H1 (cell line): Measurements from ENCODE around the gene SNX19.

Experiments used
- CBX5 ChIP-seq: fragments of 300-800, 300-1000 bp; sonication (generic); IDR thresholded peaks from 2 replicates; pipeline ENCODE4 v1.7.1; 2016; ENCODE audit warnings: antibody characterized with exemption, low read length, low read depth
- CREB1 ChIP-seq: IDR thresholded peaks from 2 replicates; pipeline ENCODE4 v1.6.1; 2012; ENCODE audit warnings: inconsistent platforms
- EP300 ChIP-seq, 2 experiments: IDR thresholded peaks; 1 replicate in 1 of 2; 2 replicates in 1 of 2; pipeline ENCODE4 v1.6.1; 2011 to 2012; ENCODE audit warnings: low read depth in 2 of 2, low read length in 2 of 2, mild to moderate bottlenecking in 2 of 2, borderline replicate concordance in 1 of 2, inconsistent platforms in 1 of 2, moderate library complexity in 1 of 2
- POLR2AphosphoS5 ChIP-seq: IDR thresholded peaks from 2 replicates; pipeline ENCODE4 v1.6.1; 2011; ENCODE audit warnings: low read depth, low read length
- TF ChIP-seq, protein P1 (sequence below), 3 experiments: IDR thresholded peaks; 1 replicate in 2 of 3; 2 replicates in 1 of 3; pipeline versions ENCODE4 v1.5.1 to v1.6.1; 2011; ENCODE audit warnings: low read length in 3 of 3, mild to moderate bottlenecking in 3 of 3, inconsistent platforms in 2 of 3, low read depth in 1 of 3, moderate library complexity in 1 of 3; ENCODE audit not compliant: insufficient read depth in 1 of 3; ENCODE audit errors: control extremely low read depth in 1 of 3
- TF ChIP-seq, protein P2 (sequence below): IDR thresholded peaks from 2 replicates; pipeline ENCODE4 v1.6.1; 2011; ENCODE audit warnings: low read depth, mild to moderate bottlenecking, low read length; ENCODE audit not compliant: insufficient read depth

DNA sequence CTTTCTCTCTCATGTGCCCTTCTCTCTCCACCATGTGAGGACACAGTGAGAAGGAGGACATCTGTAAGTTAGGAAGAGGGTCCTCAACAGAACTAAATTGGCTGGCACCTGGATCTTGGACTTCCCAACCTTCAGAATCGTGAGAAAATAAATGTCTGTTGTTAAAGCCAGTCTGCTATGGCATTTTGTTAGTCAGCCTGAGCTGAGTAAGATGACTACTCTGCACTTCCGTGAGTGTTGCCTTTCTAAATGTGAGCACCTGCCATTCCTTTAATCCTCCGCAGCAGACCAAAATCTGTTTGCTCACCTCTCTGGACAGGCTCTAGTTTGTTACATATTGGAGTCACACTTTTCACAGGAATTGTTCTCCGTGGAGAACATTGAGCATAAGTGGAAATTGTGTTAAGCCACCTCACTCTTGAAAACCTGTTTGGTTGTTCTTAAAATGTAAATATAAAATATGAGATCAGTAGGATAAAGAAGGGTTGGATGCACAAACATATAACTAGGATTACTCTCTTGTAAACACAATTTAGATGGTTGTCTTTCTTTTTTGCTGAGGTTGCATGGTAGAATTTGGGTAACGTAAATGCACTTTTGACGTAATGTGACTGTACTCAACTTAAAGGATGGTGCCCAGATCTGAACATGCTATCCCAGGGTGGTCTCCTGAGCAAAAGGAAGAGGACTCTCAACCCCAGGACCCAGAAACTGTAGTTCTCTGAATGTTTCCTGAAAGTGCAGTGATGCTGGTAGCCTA, 65.9 kb downstream of the SNX19 start:
- TF ChIP-seq EP300 (IDR thresholded peaks at IDR 0.05; ENCODE audit: borderline replicate concordance in 1 of 2, low read depth in 2 of 2, low read length in 2 of 2) (no peak), CREB1 (no peak), POLR2AphosphoS5 (no peak), CBX5 (no peak)
- TF ChIP-seq, protein P1, sequence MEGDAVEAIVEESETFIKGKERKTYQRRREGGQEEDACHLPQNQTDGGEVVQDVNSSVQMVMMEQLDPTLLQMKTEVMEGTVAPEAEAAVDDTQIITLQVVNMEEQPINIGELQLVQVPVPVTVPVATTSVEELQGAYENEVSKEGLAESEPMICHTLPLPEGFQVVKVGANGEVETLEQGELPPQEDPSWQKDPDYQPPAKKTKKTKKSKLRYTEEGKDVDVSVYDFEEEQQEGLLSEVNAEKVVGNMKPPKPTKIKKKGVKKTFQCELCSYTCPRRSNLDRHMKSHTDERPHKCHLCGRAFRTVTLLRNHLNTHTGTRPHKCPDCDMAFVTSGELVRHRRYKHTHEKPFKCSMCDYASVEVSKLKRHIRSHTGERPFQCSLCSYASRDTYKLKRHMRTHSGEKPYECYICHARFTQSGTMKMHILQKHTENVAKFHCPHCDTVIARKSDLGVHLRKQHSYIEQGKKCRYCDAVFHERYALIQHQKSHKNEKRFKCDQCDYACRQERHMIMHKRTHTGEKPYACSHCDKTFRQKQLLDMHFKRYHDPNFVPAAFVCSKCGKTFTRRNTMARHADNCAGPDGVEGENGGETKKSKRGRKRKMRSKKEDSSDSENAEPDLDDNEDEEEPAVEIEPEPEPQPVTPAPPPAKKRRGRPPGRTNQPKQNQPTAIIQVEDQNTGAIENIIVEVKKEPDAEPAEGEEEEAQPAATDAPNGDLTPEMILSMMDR (IDR thresholded peaks at IDR 0.05; ENCODE audit: control extremely low read depth in 1 of 3, insufficient read depth in 1 of 3, low read depth in 1 of 3, low read length in 3 of 3) = no peak
- TF ChIP-seq, protein P2, sequence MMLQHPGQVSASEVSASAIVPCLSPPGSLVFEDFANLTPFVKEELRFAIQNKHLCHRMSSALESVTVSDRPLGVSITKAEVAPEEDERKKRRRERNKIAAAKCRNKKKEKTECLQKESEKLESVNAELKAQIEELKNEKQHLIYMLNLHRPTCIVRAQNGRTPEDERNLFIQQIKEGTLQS = no peak
